Mucosa of descending colon (tissue), 3 donors: Measurements from ENCODE around the gene ZNF614. TPM values are rescaled to one million over a fixed set of nuclear protein-coding genes. Genes with fewer than 3 reads are reported as not detected.
"Not testable (repeated sequence)": the region's sequence is repeated elsewhere in the genome, so short reads cannot be mapped to it uniquely, and the experiment has no call there.

ENCODE experiments used
- ATAC-seq: fragments of 200-7000 bp; cut with Tn5 transposase; one replicate; pipeline ENCODE4 v1.9.1; 2020; ENCODE audit warnings: mild to moderate bottlenecking, moderate library complexity
- DNase-seq, 3 donors: peaks; one replicate each; pipeline ENCODE4 v3.0.0-alpha.2; 2020
- H3K36me3 ChIP-seq: fragments of 200-600 bp; one replicate; pipeline ENCODE4 v1.8.0; 2021; ENCODE audit warnings: low read depth, mild to moderate bottlenecking
- H3K4me1 ChIP-seq: fragments of 200-600 bp; one replicate; pipeline ENCODE4 v1.8.0; 2021; ENCODE audit warnings: low read depth, mild to moderate bottlenecking
- H3K4me3 ChIP-seq: fragments of 200-600 bp; one replicate; pipeline ENCODE4 v1.8.0; 2021; ENCODE audit warnings: mild to moderate bottlenecking
- H3K9me3 ChIP-seq: fragments of 200-600 bp; one replicate; pipeline ENCODE4 v1.8.0; 2021; ENCODE audit warnings: mild to moderate bottlenecking
- CTCF ChIP-seq: fragments of 200-600 bp; IDR thresholded peaks from one replicate; pipeline ENCODE4 v1.8.0; 2022; ENCODE audit warnings: antibody characterized with exemption, mild to moderate bottlenecking
- intact Hi-C, 2 donors: fragments of 100-400 bp; cut with DNase I in 1 of 2; cut with micrococcal nuclease in 1 of 2; formaldehyde crosslinking; loops; one replicate each; pipeline versions ENCODE4 v1.11.0 to v1.11.1; 2022; cut with DNase I, micrococcal nuclease
- long read RNA-seq, 2 donors: library from polyadenylated mRNA; unstranded; transcript quantifications; one replicate each; pipeline ENCODE4 v2.0.0, GENCODE V29; 2019 to 2021
- total RNA-seq, 3 donors: library from RNA; stranded (reverse); fragmentation: NEBNext Ultra II Directional in 2 of 3; extraction: Animal tissue kit (Norgen Biotek cat#: 25700) in 2 of 3; gene quantifications; one replicate each; pipeline versions ENCODE4 v1.2.1 to v1.2.4, GENCODE V29; 2021 to 2023
- donor health status: DM: no; HTN: no; CAD: no; lungs with moderate emphysema.
- donor health status: DM: no; HTN: no; CAD: no.
- donor health status: DM: no; HTN: yes; CAD: no.

The ZNF614 gene
- total RNA-seq = 1 to 10 TPM; 3.8 to 7.9 (median 4.1) TPM
- long read RNA-seq, donor 1, full-length matches to known transcripts = 7 of 9 reads
- long read RNA-seq, donor 1, partial matches to known transcripts = 0 of 9 reads
- long read RNA-seq, donor 1, other reads (novel, unspliced or antisense) = 2 of 9 reads
- long read RNA-seq, donor 2, partial matches to known transcripts = 0 of 2 reads
- long read RNA-seq, donor 2, other reads (novel, unspliced or antisense) = 1 of 2 reads

- Histone ChIP-seq H3K36me3 (peaks cover 3% of the 10 kb centered on the region), H3K4me1 (no peaks in the 10 kb centered on the region), H3K9me3 (peaks cover 71% of the 10 kb centered on the region), H3K4me3 (peak within 1 kb of the TSS; percentile 44)
- DNase-seq (peak; percentile 91 to 92 (median 91)), ATAC-seq (peak; percentile 99)
- no peak for TF ChIP-seq CTCF
- intact Hi-C loops = no loop called here
Observed at GRCh38 chr19:52028027-52028779, at the start of gene ZNF614. ZNF614 (minus strand) TSS chr19:52028379; CDS start chr19:52025745, 2,634 bp downstream.

GRCh38 chr19:52070496-52070895, 42.3 kb upstream of the ZNF614 start:
- no peak overlapping the region for H3K4me3 ChIP-seq
- TF ChIP-seq CTCF = no peak
- no peaks in the 10 kb centered on the region for H3K4me1 ChIP-seq
- H3K36me3 ChIP-seq = peaks cover 43% of the 10 kb centered on the region
- H3K9me3 ChIP-seq = peaks cover 100% of the 10 kb centered on the region
- intact Hi-C loops = no loop called here
- ATAC-seq (no peak), DNase-seq (no peak)

GRCh38 chr19:52069653-52070052, 41.5 kb upstream of the ZNF614 start:
- H3K36me3 ChIP-seq = peaks cover 36% of the 10 kb centered on the region
- no peak overlapping the region for H3K4me3 ChIP-seq
- no peak for DNase-seq
- peaks cover 100% of the 10 kb centered on the region for H3K9me3 ChIP-seq
- H3K4me1 ChIP-seq = no peaks in the 10 kb centered on the region
- ATAC-seq = no peak
- TF ChIP-seq CTCF = no peak
- intact Hi-C loops = no loop called here

GRCh38 chr19:52066258-52066863, 38.2 kb upstream of the ZNF614 start:
- H3K4me3 ChIP-seq = no peak overlapping the region
- TF ChIP-seq CTCF = no peak
- H3K4me1 ChIP-seq = no peaks in the 10 kb centered on the region
- intact Hi-C loops = no loop called here
- DNase-seq (no peak), ATAC-seq (no peak)
- peaks cover 99% of the 10 kb centered on the region for H3K9me3 ChIP-seq
- H3K36me3 ChIP-seq = peaks cover 29% of the 10 kb centered on the region

- no peak for TF ChIP-seq CTCF
- peaks cover 99% of the 10 kb centered on the region for H3K9me3 ChIP-seq
- H3K4me1 ChIP-seq = no peaks in the 10 kb centered on the region
- ATAC-seq = no peak
- intact Hi-C loops = no loop called here
- no peak for DNase-seq
- H3K4me3 ChIP-seq = no peak overlapping the region
- peaks cover 19% of the 10 kb centered on the region for H3K36me3 ChIP-seq
Observed at GRCh38 chr19:52065399-52065798, 37.2 kb upstream of the ZNF614 start.

- intact Hi-C loops, DNase-seq, H3K4me3 ChIP-seq, H3K4me1 ChIP-seq, ATAC-seq, H3K36me3 ChIP-seq: not testable (repeated sequence)
- peaks cover 90% of the 10 kb centered on the region for H3K9me3 ChIP-seq
Observed at GRCh38 chr19:52056480-52056879, 28.3 kb upstream of the ZNF614 start.

GRCh38 chr19:52051736-52052135, 23.6 kb upstream of the ZNF614 start:
- intact Hi-C loops, ATAC-seq, H3K4me1 ChIP-seq, H3K36me3 ChIP-seq, DNase-seq, H3K4me3 ChIP-seq: not testable (repeated sequence)
- peaks cover 57% of the 10 kb centered on the region for H3K9me3 ChIP-seq
